ENCODE data around the gene GRAMD4.

GRCh38 chr22:46707827-46708570, 87.8 kb downstream of the GRAMD4 start:
- no peak for TF ChIP-seq POLR2AphosphoS5 (IDR thresholded peaks at IDR 0.05; ENCODE audit: low read depth, low read length)
- no peak for TF ChIP-seq POLR2A (IDR thresholded peaks at IDR 0.05; ENCODE audit: low read depth, low read length)
- no peak for TF ChIP-seq POU2F2 (IDR thresholded peaks at IDR 0.05; ENCODE audit: low read depth, low read length)
- TF ChIP-seq TAF1 (IDR thresholded peaks at IDR 0.05; ENCODE audit: low read depth, low read length) = no peak
- no peak for TF ChIP-seq SPI1 (IDR thresholded peaks at IDR 0.05; ENCODE audit: low read depth, low read length)

All from GM12891 (cell line).